Erythroblast (primary cell): ENCODE data around the gene USP2.

Source experiments
- GATA1 ChIP-seq: IDR thresholded peaks from 2 replicates; pipeline ENCODE4 v1.6.1; 2011; ENCODE audit warnings: low read depth, mild to moderate bottlenecking, control low read depth, low read length, moderate library complexity
- POLR2A ChIP-seq: IDR thresholded peaks from 2 replicates; pipeline ENCODE4 v1.6.1; 2011; ENCODE audit warnings: mild to moderate bottlenecking, low read length

GRCh38 chr11:119338318-119338890 lies 43.1 kb downstream of the USP2 start:
- TF ChIP-seq POLR2A (no peak), GATA1 (no peak)
